Neural cell (in vitro differentiated cells): Measurements from ENCODE around the gene LRBA. TPM values are rescaled to one million over a fixed set of nuclear protein-coding genes. Genes with fewer than 3 reads are reported as not detected.

Experiments
- H2AFZ ChIP-seq: fragments of 200-600, 300-800 bp; sonication (generic), shearing (Covaris generic); 2 replicates; pipeline ENCODE4 v1.6.0; 2014; ENCODE audit warnings: low read depth, mild to moderate bottlenecking, antibody characterized with exemption, low read length, moderate library complexity
- H3F3A ChIP-seq: fragments of 200-600 bp; shearing (Covaris generic); 2 replicates; pipeline ENCODE4 v1.6.1; 2016; ENCODE audit warnings: mild to moderate bottlenecking, moderate library complexity, mixed read lengths, antibody characterized with exemption, low read length; ENCODE audit not compliant: insufficient read depth, poor library complexity, severe bottlenecking
- H3K27ac ChIP-seq: fragments of 200-600, 300-800 bp; sonication (generic), shearing (Covaris generic); 2 replicates; pipeline ENCODE4 v1.5.1; 2014; ENCODE audit warnings: mild to moderate bottlenecking, low read length, moderate library complexity
- H3K27me3 ChIP-seq: fragments of 300-800, 200-600 bp; sonication (generic), shearing (Covaris generic); 2 replicates; pipeline ENCODE4 v1.6.0; 2014; ENCODE audit warnings: mild to moderate bottlenecking, low read depth, low read length, moderate library complexity; ENCODE audit not compliant: insufficient read depth
- H3K36me3 ChIP-seq: fragments of 300-800, 200-600 bp; sonication (generic), shearing (Covaris generic); 2 replicates; pipeline ENCODE4 v1.5.1; 2014; ENCODE audit warnings: mild to moderate bottlenecking, antibody characterized with exemption, low read length, moderate library complexity; ENCODE audit not compliant: insufficient read depth
- H3K4me2 ChIP-seq: fragments of 300-800, 200-600 bp; sonication (generic), shearing (Covaris generic); 2 replicates; pipeline ENCODE4 v1.6.0; 2014; ENCODE audit warnings: mild to moderate bottlenecking, low read length
- H3K4me3 ChIP-seq: fragments of 300-800, 200-600 bp; sonication (generic), shearing (Covaris generic); 2 replicates; pipeline ENCODE4 v1.5.1; 2014; ENCODE audit warnings: mild to moderate bottlenecking, low read length, moderate library complexity
- H3K79me2 ChIP-seq: fragments of 200-600 bp; shearing (Covaris generic); replicated peaks from 2 replicates; pipeline ENCODE4 v1.6.0; 2014; ENCODE audit warnings: mild to moderate bottlenecking, low read length, moderate library complexity; ENCODE audit not compliant: insufficient read depth
- H3K9ac ChIP-seq: fragments of 300-800, 200-600 bp; sonication (generic), shearing (Covaris generic); 2 replicates; pipeline ENCODE4 v1.6.1; 2016; ENCODE audit warnings: mild to moderate bottlenecking, low read length, mixed read lengths
- H3K9me2 ChIP-seq: fragments of 200-600 bp; shearing (Covaris generic); 2 replicates; pipeline ENCODE4 v1.6.1; 2016; ENCODE audit warnings: mild to moderate bottlenecking, low read length, mixed read lengths; ENCODE audit not compliant: insufficient read depth
- H3K9me3 ChIP-seq: fragments of 200-600, 300-800 bp; sonication (generic), shearing (Covaris generic); 2 replicates; pipeline ENCODE4 v1.6.1; 2016; ENCODE audit warnings: mild to moderate bottlenecking, mixed run types, low read length, moderate library complexity, mixed read lengths
- H4K20me1 ChIP-seq: fragments of 200-600 bp; shearing (Covaris generic); 2 replicates; pipeline ENCODE4 v1.6.1; 2016; ENCODE audit warnings: mild to moderate bottlenecking, mixed run types; ENCODE audit not compliant: insufficient read depth
- EP300 ChIP-seq: fragments of 450-650 bp; conservative IDR thresholded peaks from 2 replicates; pipeline ENCODE4 v1.6.1; 2014; ENCODE audit warnings: antibody characterized with exemption, mild to moderate bottlenecking, moderate library complexity; ENCODE audit not compliant: poor library complexity, severe bottlenecking
- EZH2 ChIP-seq: fragments of 200-600, 300-800 bp; shearing (Covaris generic), sonication (generic); IDR thresholded peaks from 2 replicates; pipeline ENCODE4 v1.6.1; 2014; ENCODE audit warnings: antibody characterized with exemption, low read length, borderline replicate concordance, mild to moderate bottlenecking; ENCODE audit not compliant: insufficient read depth, poor library complexity, severe bottlenecking
- MXI1 ChIP-seq: fragments of 450-650 bp; conservative IDR thresholded peaks from 2 replicates; pipeline ENCODE4 v1.6.1; 2014; ENCODE audit warnings: antibody characterized with exemption, mild to moderate bottlenecking; ENCODE audit not compliant: poor library complexity, severe bottlenecking
- POLR2AphosphoS5 ChIP-seq: IDR thresholded peaks from 2 replicates; pipeline ENCODE4 v1.6.1; 2012
- RAD21 ChIP-seq: fragments of 450-650 bp; conservative IDR thresholded peaks from 2 replicates; pipeline ENCODE4 v1.6.1; 2014; ENCODE audit warnings: antibody characterized with exemption, mild to moderate bottlenecking, moderate library complexity
- SMC3 ChIP-seq: fragments of 450-650 bp; conservative IDR thresholded peaks from 2 replicates; pipeline ENCODE4 v1.6.1; 2014; ENCODE audit warnings: antibody characterized with exemption, mild to moderate bottlenecking, moderate library complexity; ENCODE audit not compliant: poor library complexity
- TAF1 ChIP-seq: IDR thresholded peaks from 2 replicates; pipeline ENCODE4 v1.6.1; 2012; ENCODE audit warnings: low read depth
- polyA plus RNA-seq: library from polyadenylated mRNA; depleted of rRNA; stranded (reverse); fragments of >200 nt; gene quantifications from 2 replicates; pipeline ENCODE4 v1.2.3, GENCODE V29; 2014
- TF ChIP-seq, protein P1 (sequence below): fragments of 450-650 bp; IDR thresholded peaks from 2 replicates; pipeline ENCODE4 v1.5.1; 2014; ENCODE audit warnings: antibody characterized with exemption, mild to moderate bottlenecking, moderate library complexity; ENCODE audit not compliant: poor library complexity, severe bottlenecking
- TF ChIP-seq, protein P2 (sequence below): IDR thresholded peaks from 2 replicates; pipeline ENCODE4 v1.6.1; 2012; ENCODE audit warnings: borderline replicate concordance

LRBA gene
- polyA plus RNA-seq, 1 donor from 2014 or later = 7.1 TPM

DNA sequence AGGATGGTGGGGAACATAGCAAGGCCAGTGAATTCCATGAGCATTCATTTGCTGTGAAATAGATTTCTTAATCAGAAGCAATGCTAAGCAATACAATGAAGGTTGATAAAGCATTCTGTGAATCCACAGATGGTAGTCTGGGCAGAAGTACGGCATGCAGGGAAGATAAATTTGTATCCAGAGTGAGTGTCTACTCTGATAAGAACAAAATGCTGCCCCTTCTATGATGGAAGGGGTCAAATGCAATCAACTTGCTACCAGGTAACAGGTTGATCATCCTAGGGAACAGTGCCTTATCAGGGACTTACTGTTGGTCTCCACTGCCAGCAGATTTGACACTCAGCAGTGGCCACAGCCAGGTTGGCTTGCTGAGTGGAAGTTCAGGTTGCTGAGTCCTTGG, 243.7 kb downstream of the LRBA start:
- no peaks in the 10 kb centered on the region for H3K9me2 ChIP-seq
- no peaks in the 10 kb centered on the region for H3K9me3 ChIP-seq
- no peaks in the 10 kb centered on the region for H3K27me3 ChIP-seq
- no peaks in the 10 kb centered on the region for H3K79me2 ChIP-seq
- H4K20me1 ChIP-seq = no peaks in the 10 kb centered on the region
- TF ChIP-seq, protein P1, sequence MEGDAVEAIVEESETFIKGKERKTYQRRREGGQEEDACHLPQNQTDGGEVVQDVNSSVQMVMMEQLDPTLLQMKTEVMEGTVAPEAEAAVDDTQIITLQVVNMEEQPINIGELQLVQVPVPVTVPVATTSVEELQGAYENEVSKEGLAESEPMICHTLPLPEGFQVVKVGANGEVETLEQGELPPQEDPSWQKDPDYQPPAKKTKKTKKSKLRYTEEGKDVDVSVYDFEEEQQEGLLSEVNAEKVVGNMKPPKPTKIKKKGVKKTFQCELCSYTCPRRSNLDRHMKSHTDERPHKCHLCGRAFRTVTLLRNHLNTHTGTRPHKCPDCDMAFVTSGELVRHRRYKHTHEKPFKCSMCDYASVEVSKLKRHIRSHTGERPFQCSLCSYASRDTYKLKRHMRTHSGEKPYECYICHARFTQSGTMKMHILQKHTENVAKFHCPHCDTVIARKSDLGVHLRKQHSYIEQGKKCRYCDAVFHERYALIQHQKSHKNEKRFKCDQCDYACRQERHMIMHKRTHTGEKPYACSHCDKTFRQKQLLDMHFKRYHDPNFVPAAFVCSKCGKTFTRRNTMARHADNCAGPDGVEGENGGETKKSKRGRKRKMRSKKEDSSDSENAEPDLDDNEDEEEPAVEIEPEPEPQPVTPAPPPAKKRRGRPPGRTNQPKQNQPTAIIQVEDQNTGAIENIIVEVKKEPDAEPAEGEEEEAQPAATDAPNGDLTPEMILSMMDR = no peak
- TF ChIP-seq POLR2AphosphoS5 = no peak
- TF ChIP-seq EP300 = no peak
- no peak for TF ChIP-seq TAF1
- TF ChIP-seq, protein P2, sequence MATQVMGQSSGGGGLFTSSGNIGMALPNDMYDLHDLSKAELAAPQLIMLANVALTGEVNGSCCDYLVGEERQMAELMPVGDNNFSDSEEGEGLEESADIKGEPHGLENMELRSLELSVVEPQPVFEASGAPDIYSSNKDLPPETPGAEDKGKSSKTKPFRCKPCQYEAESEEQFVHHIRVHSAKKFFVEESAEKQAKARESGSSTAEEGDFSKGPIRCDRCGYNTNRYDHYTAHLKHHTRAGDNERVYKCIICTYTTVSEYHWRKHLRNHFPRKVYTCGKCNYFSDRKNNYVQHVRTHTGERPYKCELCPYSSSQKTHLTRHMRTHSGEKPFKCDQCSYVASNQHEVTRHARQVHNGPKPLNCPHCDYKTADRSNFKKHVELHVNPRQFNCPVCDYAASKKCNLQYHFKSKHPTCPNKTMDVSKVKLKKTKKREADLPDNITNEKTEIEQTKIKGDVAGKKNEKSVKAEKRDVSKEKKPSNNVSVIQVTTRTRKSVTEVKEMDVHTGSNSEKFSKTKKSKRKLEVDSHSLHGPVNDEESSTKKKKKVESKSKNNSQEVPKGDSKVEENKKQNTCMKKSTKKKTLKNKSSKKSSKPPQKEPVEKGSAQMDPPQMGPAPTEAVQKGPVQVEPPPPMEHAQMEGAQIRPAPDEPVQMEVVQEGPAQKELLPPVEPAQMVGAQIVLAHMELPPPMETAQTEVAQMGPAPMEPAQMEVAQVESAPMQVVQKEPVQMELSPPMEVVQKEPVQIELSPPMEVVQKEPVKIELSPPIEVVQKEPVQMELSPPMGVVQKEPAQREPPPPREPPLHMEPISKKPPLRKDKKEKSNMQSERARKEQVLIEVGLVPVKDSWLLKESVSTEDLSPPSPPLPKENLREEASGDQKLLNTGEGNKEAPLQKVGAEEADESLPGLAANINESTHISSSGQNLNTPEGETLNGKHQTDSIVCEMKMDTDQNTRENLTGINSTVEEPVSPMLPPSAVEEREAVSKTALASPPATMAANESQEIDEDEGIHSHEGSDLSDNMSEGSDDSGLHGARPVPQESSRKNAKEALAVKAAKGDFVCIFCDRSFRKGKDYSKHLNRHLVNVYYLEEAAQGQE = no peak
- no peak for TF ChIP-seq EZH2
- H3K27ac ChIP-seq = no peak overlapping the region
- H3F3A ChIP-seq = no peaks in the 10 kb centered on the region
- H3K36me3 ChIP-seq = no peaks in the 10 kb centered on the region
- H3K9ac ChIP-seq = no peak overlapping the region
- H2AFZ ChIP-seq = no peak overlapping the region
- no peak overlapping the region for H3K4me2 ChIP-seq
- H3K4me3 ChIP-seq = no peak overlapping the region

DNA sequence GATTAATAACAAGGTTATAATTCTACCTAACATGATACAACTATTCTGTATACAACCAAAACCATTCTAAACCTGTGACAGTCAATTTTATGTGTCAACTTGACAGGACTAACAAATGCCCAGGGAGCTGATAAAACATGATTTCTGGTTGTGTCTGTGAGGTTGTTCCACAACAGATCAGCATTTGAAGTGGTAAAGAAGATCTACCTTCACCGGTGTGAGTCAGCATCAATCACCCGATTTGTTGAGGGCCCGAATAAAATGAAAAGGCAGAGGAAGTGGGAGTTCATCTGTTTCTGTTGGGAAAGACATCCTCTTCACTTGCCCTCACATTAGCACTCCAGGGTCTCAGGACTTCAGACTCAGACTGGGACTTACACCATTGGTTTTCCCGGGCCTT, 245.2 kb downstream of the LRBA start:
- Histone ChIP-seq H4K20me1 (no peaks in the 10 kb centered on the region), H3K9ac (no peak overlapping the region), H3K27ac (no peak overlapping the region), H3K4me3 (no peak overlapping the region), H3K27me3 (no peaks in the 10 kb centered on the region), H3K9me3 (no peaks in the 10 kb centered on the region), H2AFZ (no peak overlapping the region), H3K4me2 (no peak overlapping the region), H3K9me2 (no peaks in the 10 kb centered on the region), H3K79me2 (no peaks in the 10 kb centered on the region), H3K36me3 (no peaks in the 10 kb centered on the region), H3F3A (no peaks in the 10 kb centered on the region)
- no peak for TF ChIP-seq EZH2

DNA sequence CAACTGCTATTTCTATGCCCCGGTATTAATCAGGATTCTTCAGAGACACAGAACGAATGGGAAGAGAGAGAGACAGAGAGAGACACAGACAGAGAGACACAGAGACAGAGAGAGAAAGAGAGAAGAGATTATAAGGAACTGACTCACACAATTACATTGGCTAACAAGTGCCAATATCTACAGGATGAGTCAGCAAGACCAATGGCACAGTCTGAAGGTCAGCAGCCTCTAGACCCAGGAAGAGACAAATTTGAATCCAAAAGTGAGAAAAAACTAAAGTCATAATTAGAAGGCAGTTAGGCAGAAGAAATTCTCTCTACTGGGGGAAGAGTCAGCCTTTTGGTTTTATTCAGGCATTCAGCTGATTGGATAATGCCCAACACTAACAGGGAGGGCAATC, 245.8 kb downstream of the LRBA start:
- H3K27ac ChIP-seq = no peak overlapping the region
- H3K27me3 ChIP-seq = no peaks in the 10 kb centered on the region
- H3K36me3 ChIP-seq = no peaks in the 10 kb centered on the region
- H3K4me3 ChIP-seq = no peak overlapping the region
- H3K9me3 ChIP-seq = no peaks in the 10 kb centered on the region
- H3K79me2 ChIP-seq = no peaks in the 10 kb centered on the region
- H2AFZ ChIP-seq = no peak overlapping the region
- no peaks in the 10 kb centered on the region for H4K20me1 ChIP-seq
- no peak overlapping the region for H3K4me2 ChIP-seq
- H3F3A ChIP-seq = no peaks in the 10 kb centered on the region
- H3K9ac ChIP-seq = no peak overlapping the region
- H3K9me2 ChIP-seq = no peaks in the 10 kb centered on the region
- TF ChIP-seq EP300 = no peak
- TF ChIP-seq, protein P1 = no peak
- TF ChIP-seq, protein P2 = no peak
- TF ChIP-seq POLR2AphosphoS5 = no peak
- no peak for TF ChIP-seq SMC3
- no peak for TF ChIP-seq RAD21
- no peak for TF ChIP-seq TAF1
- TF ChIP-seq MXI1 = no peak
- TF ChIP-seq EZH2 = no peak
